Neutrophil (primary cell): Measurements from ENCODE around the gene MAP2K5.

ENCODE experiments used
- H3K27ac ChIP-seq: fragments of 200-600 bp; sonication (generic); 2 replicates; pipeline ENCODE4 v1.5.1; 2016; ENCODE audit warnings: mild to moderate bottlenecking, moderate library complexity
- H3K27me3 ChIP-seq: fragments of 200-600 bp; sonication (generic); 2 replicates; pipeline ENCODE4 v1.6.0; 2016; ENCODE audit warnings: mild to moderate bottlenecking
- H3K36me3 ChIP-seq: fragments of 200-600 bp; sonication (generic); 2 replicates; pipeline ENCODE4 v1.5.1; 2017
- H3K4me1 ChIP-seq, 2 experiments: fragments of 200-600 bp in 1 of 2; sonication (generic) in 1 of 2; 1 replicate in 1 of 2; 2 replicates in 1 of 2; pipeline versions ENCODE4 v1.5.1 to v1.6.1; 2013 to 2016; ENCODE audit warnings: low read depth in 1 of 2, low read length in 1 of 2, mild to moderate bottlenecking in 1 of 2, moderate library complexity in 1 of 2; ENCODE audit not compliant: control insufficient read depth in 1 of 2, insufficient read depth in 1 of 2
- H3K4me3 ChIP-seq, 2 experiments: fragments of 200-600 bp in 1 of 2; sonication (generic) in 1 of 2; 1 replicate in 1 of 2; 2 replicates in 1 of 2; pipeline ENCODE4 v1.5.1; 2013 to 2016; ENCODE audit warnings: low read depth in 1 of 2, low read length in 1 of 2, mild to moderate bottlenecking in 1 of 2, moderate library complexity in 1 of 2
- H3K9me3 ChIP-seq: fragments of 200-600 bp; sonication (generic); 2 replicates; pipeline ENCODE4 v1.5.1; 2016
- TF ChIP-seq, protein P1 (sequence below): fragments of 200-600 bp; sonication (generic); IDR thresholded peaks from 2 replicates; pipeline ENCODE4 v1.5.1; 2016; ENCODE audit warnings: antibody characterized with exemption

MAP2K5 gene

DNA sequence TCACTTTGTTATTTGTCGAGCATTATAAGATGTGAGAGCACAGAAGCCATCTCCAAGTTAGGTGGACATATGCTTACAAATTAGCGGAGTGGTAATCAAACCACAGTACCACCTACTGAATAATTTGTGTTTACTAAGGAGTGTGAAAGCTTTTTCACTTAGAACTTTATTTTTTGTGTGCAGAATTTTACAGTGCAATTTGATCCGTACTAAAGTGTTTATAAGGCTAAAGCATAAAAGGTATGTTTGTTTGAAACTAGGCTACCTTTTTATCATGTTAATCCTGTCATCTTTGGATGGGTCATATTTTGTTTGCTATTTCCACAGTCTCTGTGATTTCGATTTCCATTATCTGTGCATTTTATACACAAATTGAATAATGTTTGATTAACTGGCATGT is 37.5 kb downstream of the MAP2K5 start:
- Histone ChIP-seq H3K4me1 (no peaks in the 10 kb centered on the region), H3K9me3 (no peaks in the 10 kb centered on the region), H3K36me3 (no peaks in the 10 kb centered on the region), H3K4me3 (no peak overlapping the region), H3K27ac (no peak overlapping the region), H3K27me3 (no peaks in the 10 kb centered on the region)
- TF ChIP-seq, protein P1, sequence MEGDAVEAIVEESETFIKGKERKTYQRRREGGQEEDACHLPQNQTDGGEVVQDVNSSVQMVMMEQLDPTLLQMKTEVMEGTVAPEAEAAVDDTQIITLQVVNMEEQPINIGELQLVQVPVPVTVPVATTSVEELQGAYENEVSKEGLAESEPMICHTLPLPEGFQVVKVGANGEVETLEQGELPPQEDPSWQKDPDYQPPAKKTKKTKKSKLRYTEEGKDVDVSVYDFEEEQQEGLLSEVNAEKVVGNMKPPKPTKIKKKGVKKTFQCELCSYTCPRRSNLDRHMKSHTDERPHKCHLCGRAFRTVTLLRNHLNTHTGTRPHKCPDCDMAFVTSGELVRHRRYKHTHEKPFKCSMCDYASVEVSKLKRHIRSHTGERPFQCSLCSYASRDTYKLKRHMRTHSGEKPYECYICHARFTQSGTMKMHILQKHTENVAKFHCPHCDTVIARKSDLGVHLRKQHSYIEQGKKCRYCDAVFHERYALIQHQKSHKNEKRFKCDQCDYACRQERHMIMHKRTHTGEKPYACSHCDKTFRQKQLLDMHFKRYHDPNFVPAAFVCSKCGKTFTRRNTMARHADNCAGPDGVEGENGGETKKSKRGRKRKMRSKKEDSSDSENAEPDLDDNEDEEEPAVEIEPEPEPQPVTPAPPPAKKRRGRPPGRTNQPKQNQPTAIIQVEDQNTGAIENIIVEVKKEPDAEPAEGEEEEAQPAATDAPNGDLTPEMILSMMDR, result no peak

DNA sequence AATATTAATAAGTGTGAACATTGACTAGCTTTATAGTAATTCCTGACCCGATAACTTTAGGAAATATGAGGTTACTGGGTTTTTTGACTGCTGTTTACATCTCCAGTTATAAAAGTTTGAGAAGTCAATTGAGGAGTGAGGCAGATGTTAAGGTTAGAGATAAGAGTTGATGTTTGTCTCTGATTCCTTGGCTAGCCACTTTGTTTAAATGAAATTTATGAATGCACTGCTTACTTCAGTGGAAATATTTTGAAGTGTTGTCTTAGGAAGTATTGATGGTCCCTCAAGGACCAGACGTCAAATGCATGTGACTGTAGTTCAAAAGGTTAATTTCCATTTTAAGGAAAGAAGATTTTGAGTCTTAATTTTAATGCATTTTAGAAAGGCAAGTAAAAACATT is 41.7 kb downstream of the MAP2K5 start:
- Histone ChIP-seq H3K27ac (no peak overlapping the region), H3K4me1 (no peaks in the 10 kb centered on the region), H3K27me3 (no peaks in the 10 kb centered on the region), H3K9me3 (no peaks in the 10 kb centered on the region), H3K36me3 (peaks cover 19% of the 10 kb centered on the region), H3K4me3 (no peak overlapping the region)
- TF ChIP-seq, protein P1, result no peak

DNA sequence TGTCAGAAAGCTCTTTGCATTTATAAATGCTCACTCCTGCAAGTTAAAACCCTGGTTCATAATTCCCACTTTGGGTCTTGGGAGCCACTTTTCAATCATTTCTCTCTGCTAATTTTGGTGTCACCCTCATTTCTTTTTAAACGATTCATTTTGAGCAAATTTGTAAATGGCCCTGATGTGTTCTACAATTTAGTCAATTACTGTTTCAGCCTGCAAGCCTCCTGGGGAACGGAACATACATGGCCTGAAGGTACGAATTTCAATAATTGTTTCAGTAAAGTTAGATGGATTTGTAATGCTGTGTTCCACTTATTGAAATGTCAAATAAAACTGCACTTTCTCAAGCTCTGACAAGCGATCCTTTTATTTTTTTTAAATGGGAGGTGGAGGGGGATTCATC is 43.2 kb downstream of the MAP2K5 start:
- TF ChIP-seq, protein P1, result no peak

DNA sequence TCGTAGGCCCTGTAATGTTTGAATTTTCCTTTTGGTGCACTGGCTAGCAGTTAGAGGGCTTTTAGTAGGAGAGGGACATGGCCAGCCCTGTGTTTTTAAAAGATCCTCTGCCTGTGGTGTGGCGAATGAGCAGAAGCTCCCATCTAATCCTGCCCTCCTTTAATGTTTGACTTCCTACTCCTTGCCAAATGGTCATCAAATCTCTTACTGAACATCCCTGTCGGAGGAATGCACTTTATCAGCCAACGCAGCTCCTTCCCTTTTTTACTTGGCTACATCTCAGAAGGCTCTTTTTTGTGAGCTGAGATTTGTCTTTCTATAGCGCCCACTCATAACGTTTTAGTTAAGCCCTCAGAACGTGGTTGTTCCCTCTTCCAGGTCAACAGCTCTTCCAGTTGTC is 44.8 kb downstream of the MAP2K5 start:
- peaks cover 19% of the 10 kb centered on the region for H3K36me3 ChIP-seq
- H3K4me1 ChIP-seq, result no peaks in the 10 kb centered on the region
- no peaks in the 10 kb centered on the region for H3K9me3 ChIP-seq
- no peak overlapping the region for H3K4me3 ChIP-seq
- H3K27ac ChIP-seq, result no peak overlapping the region
- no peaks in the 10 kb centered on the region for H3K27me3 ChIP-seq
- TF ChIP-seq, protein P1, result no peak

More for the DNA sequence above, 43.2 kb downstream of the MAP2K5 start:
- Histone ChIP-seq H3K27me3 (no peaks in the 10 kb centered on the region), H3K36me3 (peaks cover 19% of the 10 kb centered on the region), H3K27ac (no peak overlapping the region), H3K4me3 (no peak overlapping the region), H3K9me3 (no peaks in the 10 kb centered on the region), H3K4me1 (no peaks in the 10 kb centered on the region)

DNA sequence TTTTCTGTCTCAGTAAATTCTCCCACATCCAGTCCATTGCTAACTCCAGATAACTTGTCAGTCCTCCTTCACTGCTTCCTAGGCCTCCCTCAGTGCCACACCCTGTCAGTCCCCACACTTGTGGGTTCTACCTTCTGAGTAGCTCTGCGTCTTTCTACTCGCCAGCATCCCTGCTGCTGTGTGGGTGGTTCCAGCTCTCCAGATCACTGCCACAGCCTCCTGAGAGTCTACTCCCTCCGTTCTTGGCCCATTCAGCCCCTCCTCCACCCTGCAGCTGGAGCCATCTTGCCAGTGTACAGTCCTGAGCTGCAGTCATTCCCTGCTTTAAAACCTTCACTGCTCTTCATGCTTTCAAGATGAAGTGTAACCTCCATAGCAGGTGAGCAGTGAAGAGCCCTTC is 45.3 kb downstream of the MAP2K5 start:
- Histone ChIP-seq H3K36me3 (peaks cover 19% of the 10 kb centered on the region), H3K9me3 (no peaks in the 10 kb centered on the region), H3K27me3 (no peaks in the 10 kb centered on the region), H3K4me1 (no peaks in the 10 kb centered on the region), H3K4me3 (no peak overlapping the region), H3K27ac (no peak overlapping the region)
- TF ChIP-seq, protein P1, result no peak

DNA sequence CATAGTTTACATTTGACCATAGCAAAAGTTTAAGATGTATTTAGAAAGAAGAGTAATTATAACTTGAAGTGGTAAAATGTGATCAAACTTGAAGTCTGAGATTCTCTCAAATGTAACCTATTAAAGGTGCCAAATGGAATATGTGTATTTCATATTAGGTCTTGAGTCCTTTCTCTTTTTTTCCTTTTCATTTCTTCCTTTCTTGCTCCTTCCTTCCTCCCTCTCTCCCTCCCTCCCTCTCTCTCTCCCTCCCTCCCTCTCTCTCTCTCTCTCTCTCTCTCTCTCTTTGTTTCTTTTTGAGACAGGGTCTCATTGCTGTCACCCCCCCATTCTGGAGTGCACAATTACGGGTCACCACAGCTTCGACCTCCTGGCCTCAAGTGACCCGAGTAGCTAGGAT is 47.7 kb downstream of the MAP2K5 start:
- H3K4me3 ChIP-seq, result no peak overlapping the region
- TF ChIP-seq, protein P1, result no peak
- H3K27me3 ChIP-seq, result no peaks in the 10 kb centered on the region
- peaks cover 28% of the 10 kb centered on the region for H3K36me3 ChIP-seq
- H3K27ac ChIP-seq, result no peak overlapping the region
- no peaks in the 10 kb centered on the region for H3K9me3 ChIP-seq
- no peaks in the 10 kb centered on the region for H3K4me1 ChIP-seq
